ENCODE data around the gene PKIB.
A peak's percentile ranks its signal among the peaks of the same experiment; 100 is the strongest.

The PKIB gene

GRCh38 chr6:122671251-122671650 lies 61.0 kb downstream of the PKIB start:
- DNase-seq, result no peak

GRCh38 chr6:122673343-122673961 lies 63.2 kb downstream of the PKIB start:
- no peak for DNase-seq

- no peak for DNase-seq
These were observed 65.9 kb downstream of the PKIB start for GRCh38 chr6:122676146-122676545.

GRCh38 chr6:122676688-122677087 lies 66.5 kb downstream of the PKIB start:
- no peak for DNase-seq

- no peak for DNase-seq
These were observed 67.2 kb downstream of the PKIB start for GRCh38 chr6:122677406-122677805.

GRCh38 chr6:122678841-122679240 lies 68.6 kb downstream of the PKIB start:
- DNase-seq, result no peak

- no peak for DNase-seq
These were observed 71.5 kb downstream of the PKIB start for GRCh38 chr6:122681705-122682104.

GRCh38 chr6:122683989-122684651 lies 73.9 kb downstream of the PKIB start:
- DNase-seq, result no peak

GRCh38 chr6:122692175-122692598 lies 82.0 kb downstream of the PKIB start:
- DNase-seq, result no peak

GRCh38 chr6:122692807-122693580 lies 82.8 kb downstream of the PKIB start:
- DNase-seq, result no peak

- DNase-seq, result no peak
These were observed 83.9 kb downstream of the PKIB start for GRCh38 chr6:122694075-122694474.

- DNase-seq, result no peak
These were observed 84.4 kb downstream of the PKIB start for GRCh38 chr6:122694602-122695001.

- DNase-seq, result no peak
These were observed 85.0 kb downstream of the PKIB start for GRCh38 chr6:122695188-122695587.

- no peak for DNase-seq
These were observed 85.9 kb downstream of the PKIB start for GRCh38 chr6:122696079-122696478.

- DNase-seq, result no peak
These were observed 86.6 kb downstream of the PKIB start for GRCh38 chr6:122696853-122697252.

GRCh38 chr6:122697458-122697857 lies 87.3 kb downstream of the PKIB start:
- DNase-seq, result no peak

- no peak for DNase-seq
These were observed 91.5 kb downstream of the PKIB start for GRCh38 chr6:122701666-122702065.

- no peak for DNase-seq
These were observed 92.6 kb downstream of the PKIB start for GRCh38 chr6:122702841-122703240.

GRCh38 chr6:122704066-122704465 lies 93.9 kb downstream of the PKIB start:
- no peak for DNase-seq

- peak; percentile 90 for DNase-seq
These were observed 99.8 kb downstream of the PKIB start for GRCh38 chr6:122709922-122710512.

GRCh38 chr6:122710908-122711635 lies 100.9 kb downstream of the PKIB start:
- no peak for DNase-seq

GRCh38 chr6:122712093-122712447 lies 101.9 kb downstream of the PKIB start:
- no peak for DNase-seq

Data from SIG-M5 (cell line).